Measurements from ENCODE around the gene SEL1L. TPM values are rescaled to one million over a fixed set of nuclear protein-coding genes. Genes with fewer than 3 reads are reported as not detected.
"Not testable (repeated sequence)": the region's sequence is repeated elsewhere in the genome, so short reads cannot be mapped to it uniquely, and the experiment has no call there.

Gene SEL1L
- total RNA-seq, 2 donors from 2014 or later, result 42.2 to 81.4 TPM

DNA sequence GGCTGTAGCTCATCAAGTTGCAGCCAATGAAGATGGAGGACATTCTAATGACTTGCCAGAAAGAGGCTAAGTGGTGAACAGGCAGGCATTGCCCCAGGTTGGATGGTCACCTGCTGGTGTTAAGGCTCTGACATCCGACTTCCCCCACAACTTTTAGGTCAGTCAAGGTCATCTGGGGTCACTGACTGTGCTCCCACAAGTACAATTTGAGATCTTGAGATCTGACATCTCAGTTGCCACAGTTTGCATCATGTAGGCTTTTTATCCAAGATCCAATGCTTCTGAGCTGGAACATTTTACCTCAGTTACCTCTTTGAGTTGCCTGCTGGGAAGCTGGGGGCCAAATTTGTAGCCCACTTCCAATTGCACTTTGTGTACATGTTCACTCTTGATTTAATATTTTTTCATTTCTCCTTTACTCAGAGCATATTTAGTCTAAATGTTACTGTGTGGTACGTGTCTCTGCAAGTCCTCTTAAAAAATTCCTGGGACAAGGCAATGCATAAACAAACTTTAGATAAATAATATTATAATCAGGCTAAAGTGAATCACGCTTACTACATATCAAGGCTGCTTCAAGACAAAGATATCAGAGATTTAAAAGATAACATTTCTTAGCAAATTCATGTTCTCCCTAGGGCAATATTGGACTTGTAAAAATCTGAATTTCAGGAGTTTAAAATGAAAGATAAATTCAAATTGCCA is 61.4 kb downstream of the SEL1L start:
- TF ChIP-seq POLR2AphosphoS5 (IDR thresholded peaks at IDR 0.05), result no peak
- TF ChIP-seq, protein P1, sequence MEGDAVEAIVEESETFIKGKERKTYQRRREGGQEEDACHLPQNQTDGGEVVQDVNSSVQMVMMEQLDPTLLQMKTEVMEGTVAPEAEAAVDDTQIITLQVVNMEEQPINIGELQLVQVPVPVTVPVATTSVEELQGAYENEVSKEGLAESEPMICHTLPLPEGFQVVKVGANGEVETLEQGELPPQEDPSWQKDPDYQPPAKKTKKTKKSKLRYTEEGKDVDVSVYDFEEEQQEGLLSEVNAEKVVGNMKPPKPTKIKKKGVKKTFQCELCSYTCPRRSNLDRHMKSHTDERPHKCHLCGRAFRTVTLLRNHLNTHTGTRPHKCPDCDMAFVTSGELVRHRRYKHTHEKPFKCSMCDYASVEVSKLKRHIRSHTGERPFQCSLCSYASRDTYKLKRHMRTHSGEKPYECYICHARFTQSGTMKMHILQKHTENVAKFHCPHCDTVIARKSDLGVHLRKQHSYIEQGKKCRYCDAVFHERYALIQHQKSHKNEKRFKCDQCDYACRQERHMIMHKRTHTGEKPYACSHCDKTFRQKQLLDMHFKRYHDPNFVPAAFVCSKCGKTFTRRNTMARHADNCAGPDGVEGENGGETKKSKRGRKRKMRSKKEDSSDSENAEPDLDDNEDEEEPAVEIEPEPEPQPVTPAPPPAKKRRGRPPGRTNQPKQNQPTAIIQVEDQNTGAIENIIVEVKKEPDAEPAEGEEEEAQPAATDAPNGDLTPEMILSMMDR (IDR thresholded peaks at IDR 0.05), result no peak
- TF ChIP-seq POLR2A (IDR thresholded peaks at IDR 0.05), result no peak
- Histone ChIP-seq H3K9me3 (no peaks in the 10 kb centered on the region), H3K4me3 (no peak overlapping the region), H3K27ac (no peak overlapping the region), H3K4me1 (replicated peaks) (no peaks in the 10 kb centered on the region), H3K36me3 (no peaks in the 10 kb centered on the region), H3K27me3 (replicated peaks; ENCODE audit: insufficient read depth) (no peaks in the 10 kb centered on the region)
- 68% methylated on average over 3 of the region's 3 CpGs for WGBS
- intact Hi-C loops (cut with DNase I), result no loop called here
- DNase-seq (ENCODE audit: low spot score), result no peak

DNA sequence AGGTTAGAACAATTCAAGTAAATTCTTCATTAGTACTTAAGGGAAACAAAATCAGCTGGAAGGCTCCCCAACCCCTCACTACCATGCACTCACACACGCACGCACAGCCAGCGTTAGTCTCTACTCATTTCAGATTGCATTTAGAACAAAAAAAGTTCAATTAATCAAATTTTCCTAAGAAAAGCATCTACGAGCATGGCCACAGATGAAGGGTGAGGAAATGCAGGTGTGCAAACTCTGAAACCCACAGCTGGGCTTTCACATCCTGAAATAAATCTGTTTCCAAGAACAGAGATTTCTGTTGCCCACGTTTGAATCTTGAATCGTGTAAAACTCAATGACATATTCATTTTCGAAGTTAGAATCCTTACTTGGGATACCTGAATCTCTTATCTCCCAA is 62.6 kb downstream of the SEL1L start:
- TF ChIP-seq POLR2A (IDR thresholded peaks at IDR 0.05), result no peak
- no peak for TF ChIP-seq POLR2AphosphoS5 (IDR thresholded peaks at IDR 0.05)
- TF ChIP-seq, protein P1 (IDR thresholded peaks at IDR 0.05), result no peak
- Histone ChIP-seq H3K27me3 (replicated peaks; ENCODE audit: insufficient read depth) (no peaks in the 10 kb centered on the region), H3K27ac (no peak overlapping the region), H3K9me3 (no peaks in the 10 kb centered on the region), H3K4me3 (no peak overlapping the region), H3K4me1 (replicated peaks) (no peaks in the 10 kb centered on the region), H3K36me3 (no peaks in the 10 kb centered on the region)
- intact Hi-C loops (cut with DNase I), result no loop called here
- whole genome bisulfite sequencing, result 74% methylated on average over 7 of the region's 7 CpGs
- no peak for DNase-seq (ENCODE audit: low spot score)

DNA sequence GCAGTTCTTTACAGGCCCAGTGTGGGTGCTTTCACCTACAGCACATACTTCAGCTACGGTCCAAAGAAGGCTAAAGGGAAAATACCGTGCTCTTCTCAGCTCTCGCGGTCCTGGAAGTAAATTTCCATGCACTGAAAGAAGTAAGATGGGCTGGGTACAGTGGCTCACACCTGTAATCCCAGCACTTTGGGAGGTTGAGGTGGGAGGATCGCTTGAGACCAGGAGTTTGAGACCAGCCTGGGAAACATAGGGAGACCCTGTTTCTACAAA is 63.2 kb downstream of the SEL1L start:
- H3K9me3 ChIP-seq; intact Hi-C loops (cut with DNase I); H3K27ac ChIP-seq; H3K36me3 ChIP-seq; H3K4me1 ChIP-seq (replicated peaks); H3K27me3 ChIP-seq (replicated peaks; ENCODE audit: insufficient read depth); H3K4me3 ChIP-seq; DNase-seq (ENCODE audit: low spot score): not testable (repeated sequence)
- WGBS, result 98% methylated on average over 5 of the region's 5 CpGs

DNA sequence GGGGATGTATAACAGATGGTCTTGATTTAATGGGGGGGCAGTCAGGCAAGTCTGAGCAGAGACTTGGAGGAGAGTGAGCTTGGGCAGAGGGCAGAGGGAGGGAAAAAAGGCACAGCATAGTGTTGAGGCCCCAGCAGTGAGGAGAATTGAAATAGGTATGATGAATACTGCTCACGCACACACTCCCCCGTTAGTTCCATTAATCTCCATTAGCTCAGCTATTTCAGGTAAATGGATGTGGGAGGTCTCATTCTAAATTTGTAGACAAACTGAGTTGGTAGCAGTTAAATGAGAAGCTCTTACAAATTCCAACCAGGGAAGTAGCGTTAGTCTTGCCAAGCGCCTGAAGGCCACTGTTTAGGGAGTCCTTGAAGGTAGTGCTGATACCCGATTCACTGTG is 66.8 kb downstream of the SEL1L start:
- Histone ChIP-seq H3K27ac (no peak overlapping the region), H3K4me1 (replicated peaks) (no peaks in the 10 kb centered on the region), H3K4me3 (no peak overlapping the region), H3K27me3 (replicated peaks; ENCODE audit: insufficient read depth) (no peaks in the 10 kb centered on the region), H3K9me3 (no peaks in the 10 kb centered on the region), H3K36me3 (no peaks in the 10 kb centered on the region)
- TF ChIP-seq POLR2A (IDR thresholded peaks at IDR 0.05) (no peak), POLR2AphosphoS5 (IDR thresholded peaks at IDR 0.05) (no peak)
- TF ChIP-seq, protein P1 (IDR thresholded peaks at IDR 0.05), result no peak
- no peak for DNase-seq (ENCODE audit: low spot score)
- intact Hi-C loops (cut with DNase I), result no loop called here
- 89% methylated on average over 5 of the region's 5 CpGs for WGBS

DNA sequence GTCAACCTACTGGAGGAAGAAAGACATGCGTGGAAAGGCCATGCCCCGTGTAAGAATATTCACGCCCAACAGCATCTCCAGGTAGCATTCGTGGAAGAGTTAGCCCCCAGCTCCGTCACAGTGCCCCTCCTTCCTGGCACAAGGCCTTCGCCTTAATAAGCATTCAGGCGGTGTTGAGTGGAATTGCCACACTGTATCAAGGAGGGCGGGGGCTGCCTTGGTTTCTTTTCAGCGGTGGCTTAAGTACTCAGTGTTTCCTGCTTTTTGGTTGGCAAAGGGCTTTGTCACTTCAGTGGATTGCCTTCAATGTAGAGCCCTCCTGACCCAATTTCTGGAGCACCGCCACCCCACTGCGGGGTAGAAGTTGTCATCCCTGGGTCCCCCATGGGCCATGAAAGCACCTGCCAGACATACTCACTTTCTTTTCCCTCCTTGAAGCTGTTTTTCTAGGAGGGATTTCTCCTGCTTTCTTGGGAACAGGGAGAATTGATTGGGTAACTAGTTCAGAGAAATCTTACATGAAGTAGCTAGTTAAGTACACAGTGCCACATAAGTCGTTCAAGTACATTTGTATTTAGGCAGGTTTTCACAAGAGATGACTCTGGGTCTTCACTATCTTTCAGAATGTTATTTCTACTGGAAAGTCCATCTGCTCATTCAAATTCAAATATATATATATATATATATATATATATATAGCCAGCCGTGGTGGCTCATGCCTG is 68.0 kb downstream of the SEL1L start:
- TF ChIP-seq POLR2AphosphoS5 (IDR thresholded peaks at IDR 0.05) (no peak), POLR2A (IDR thresholded peaks at IDR 0.05) (no peak)
- TF ChIP-seq, protein P1 (IDR thresholded peaks at IDR 0.05), result no peak
- Histone ChIP-seq H3K4me3 (no peak overlapping the region), H3K9me3 (no peaks in the 10 kb centered on the region), H3K27me3 (replicated peaks; ENCODE audit: insufficient read depth) (no peaks in the 10 kb centered on the region), H3K27ac (no peak overlapping the region), H3K4me1 (replicated peaks) (no peaks in the 10 kb centered on the region), H3K36me3 (no peaks in the 10 kb centered on the region)
- intact Hi-C loops (cut with DNase I), result no loop called here
- no peak for DNase-seq (ENCODE audit: low spot score)
- 88% methylated on average over 13 of the region's 13 CpGs for WGBS

DNA sequence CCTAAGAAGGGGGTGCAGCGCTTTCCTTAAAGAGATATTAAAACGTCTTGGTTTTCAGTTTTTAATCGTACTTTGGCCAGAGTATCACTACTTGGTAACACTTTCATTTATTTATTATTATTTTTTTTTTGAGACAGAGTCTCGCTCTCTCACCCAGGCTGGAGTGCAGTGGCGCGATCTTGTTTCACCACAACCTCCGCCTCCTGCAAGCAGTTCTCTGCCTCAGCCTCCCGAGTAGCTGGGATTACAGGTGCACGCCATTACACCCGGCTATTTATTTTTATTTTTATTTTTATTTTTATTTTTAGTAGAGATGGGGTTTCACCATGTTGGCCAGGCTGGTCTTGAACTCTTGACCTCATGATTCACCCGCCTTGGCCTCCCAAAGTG is 68.7 kb downstream of the SEL1L start:
- H3K36me3 ChIP-seq; H3K27me3 ChIP-seq (replicated peaks; ENCODE audit: insufficient read depth); H3K9me3 ChIP-seq; DNase-seq (ENCODE audit: low spot score); H3K27ac ChIP-seq; intact Hi-C loops (cut with DNase I); H3K4me1 ChIP-seq (replicated peaks): not testable (repeated sequence)
- H3K4me3 ChIP-seq, result peak overlapping the region; percentile 25 to 36
- WGBS, result 31% methylated on average over 11 of the region's 11 CpGs
